HG02571 (cell line): Measurements from ENCODE around the gene PAPOLA.
"Not testable (repeated sequence)": the region's sequence is repeated elsewhere in the genome, so short reads cannot be mapped to it uniquely, and the experiment has no call there.

ENCODE experiments used
- ATAC-seq: cut with Tn5 transposase; IDR thresholded peaks from one replicate; pipeline ENCODE4 v1.9.1; 2021; ENCODE audit warnings: mild to moderate bottlenecking, moderate library complexity; ENCODE audit not compliant: unreplicated experiment

Gene PAPOLA

GRCh38 chr14:96501740-96502620 lies at the start of gene PAPOLA:
Gene PAPOLA (plus strand): TSS chr14:96502382. CDS start chr14:96502593, 211 bp downstream.
- peak; percentile 90 for ATAC-seq

- ATAC-seq = no peak
These were observed 49.5 kb upstream of the PAPOLA start for GRCh38 chr14:96452684-96453083.

- no peak for ATAC-seq
These were observed 46.6 kb upstream of the PAPOLA start for GRCh38 chr14:96455588-96455987.

- ATAC-seq = no peak
These were observed 42.3 kb upstream of the PAPOLA start for GRCh38 chr14:96459851-96460250.

GRCh38 chr14:96461950-96462798 lies 40.0 kb upstream of the PAPOLA start:
- no peak for ATAC-seq

- no peak for ATAC-seq
These were observed 38.0 kb upstream of the PAPOLA start for GRCh38 chr14:96464136-96464535.

GRCh38 chr14:96466918-96467317 lies 35.3 kb upstream of the PAPOLA start:
- no peak for ATAC-seq

- ATAC-seq = no peak
These were observed 31.9 kb upstream of the PAPOLA start for GRCh38 chr14:96470331-96470730.

- not testable (repeated sequence) for ATAC-seq
These were observed 31.2 kb upstream of the PAPOLA start for GRCh38 chr14:96470967-96471366.

GRCh38 chr14:96478119-96478518 lies 24.1 kb upstream of the PAPOLA start:
- ATAC-seq = no peak

GRCh38 chr14:96479435-96480146 lies 22.6 kb upstream of the PAPOLA start:
- ATAC-seq = no peak

GRCh38 chr14:96481731-96482314 lies 20.4 kb upstream of the PAPOLA start:
- ATAC-seq = no peak

- no peak for ATAC-seq
These were observed 19.2 kb upstream of the PAPOLA start for GRCh38 chr14:96482986-96483385.

- no peak for ATAC-seq
These were observed 17.8 kb upstream of the PAPOLA start for GRCh38 chr14:96484399-96484798.

- ATAC-seq = no peak
These were observed 15.5 kb upstream of the PAPOLA start for GRCh38 chr14:96486705-96487104.

GRCh38 chr14:96489327-96489726 lies 12.9 kb upstream of the PAPOLA start:
- ATAC-seq = no peak

- no peak for ATAC-seq
These were observed 9.0 kb upstream of the PAPOLA start for GRCh38 chr14:96493178-96493577.

- no peak for ATAC-seq
These were observed 7.9 kb upstream of the PAPOLA start for GRCh38 chr14:96494331-96494730.

GRCh38 chr14:96497087-96497486 lies 5.1 kb upstream of the PAPOLA start:
- ATAC-seq = no peak

- ATAC-seq = no peak
These were observed 4.6 kb upstream of the PAPOLA start for GRCh38 chr14:96497586-96497985.

GRCh38 chr14:96501217-96501739 lies 904 bp upstream of the PAPOLA start:
- no peak for ATAC-seq
